Measurements from ENCODE around the gene UVSSA. TPM values are rescaled to one million over a fixed set of nuclear protein-coding genes. Genes with fewer than 3 reads are reported as not detected.
A peak's percentile ranks its signal among the peaks of the same experiment; 100 is the strongest.

The UVSSA gene
- total RNA-seq, 2 donors from 2014 or later: 50.4 to 61.6 TPM

DNA sequence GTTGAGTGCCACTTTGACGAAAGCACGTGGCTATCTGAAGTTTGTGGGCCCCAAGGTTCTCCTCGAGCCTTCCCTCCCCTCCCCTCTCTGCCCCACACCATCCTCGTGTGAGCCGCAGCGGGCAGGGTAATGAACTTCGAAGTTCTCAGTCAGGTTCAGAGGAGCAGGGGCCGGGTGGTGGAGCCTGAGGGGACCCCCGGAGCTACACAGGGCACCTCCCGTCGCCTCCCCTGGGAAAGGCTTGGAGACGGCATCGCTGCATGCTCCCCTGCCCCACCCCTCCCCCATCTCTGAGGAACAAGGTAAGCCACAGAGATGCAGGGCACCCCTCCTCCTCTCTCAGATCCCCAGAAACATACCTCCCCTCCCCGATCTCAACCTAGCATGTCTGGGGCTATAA, 62.1 kb downstream of the UVSSA start:
- TF ChIP-seq, protein P1, sequence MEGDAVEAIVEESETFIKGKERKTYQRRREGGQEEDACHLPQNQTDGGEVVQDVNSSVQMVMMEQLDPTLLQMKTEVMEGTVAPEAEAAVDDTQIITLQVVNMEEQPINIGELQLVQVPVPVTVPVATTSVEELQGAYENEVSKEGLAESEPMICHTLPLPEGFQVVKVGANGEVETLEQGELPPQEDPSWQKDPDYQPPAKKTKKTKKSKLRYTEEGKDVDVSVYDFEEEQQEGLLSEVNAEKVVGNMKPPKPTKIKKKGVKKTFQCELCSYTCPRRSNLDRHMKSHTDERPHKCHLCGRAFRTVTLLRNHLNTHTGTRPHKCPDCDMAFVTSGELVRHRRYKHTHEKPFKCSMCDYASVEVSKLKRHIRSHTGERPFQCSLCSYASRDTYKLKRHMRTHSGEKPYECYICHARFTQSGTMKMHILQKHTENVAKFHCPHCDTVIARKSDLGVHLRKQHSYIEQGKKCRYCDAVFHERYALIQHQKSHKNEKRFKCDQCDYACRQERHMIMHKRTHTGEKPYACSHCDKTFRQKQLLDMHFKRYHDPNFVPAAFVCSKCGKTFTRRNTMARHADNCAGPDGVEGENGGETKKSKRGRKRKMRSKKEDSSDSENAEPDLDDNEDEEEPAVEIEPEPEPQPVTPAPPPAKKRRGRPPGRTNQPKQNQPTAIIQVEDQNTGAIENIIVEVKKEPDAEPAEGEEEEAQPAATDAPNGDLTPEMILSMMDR (conservative IDR thresholded peaks at IDR 0.05): no peak
- Histone ChIP-seq H3K27me3 (ENCODE audit: control insufficient read depth, insufficient read depth, low read length, poor library complexity, severe bottlenecking) (peaks cover 99% of the 10 kb centered on the region), H3K27ac (ENCODE audit: low read depth, low read length) (no peak overlapping the region), H3K4me1 (ENCODE audit: control insufficient read depth, insufficient read depth, low read length) (no peaks in the 10 kb centered on the region), H3K36me3 (ENCODE audit: control insufficient read depth, insufficient read depth, low read length) (no peaks in the 10 kb centered on the region), H3K9me3 (ENCODE audit: control insufficient read depth, low read length) (no peaks in the 10 kb centered on the region), H3K9ac (ENCODE audit: extremely low read depth, low read length, poor library complexity, severe bottlenecking) (no peak overlapping the region), H3K4me3 (ENCODE audit: low read length) (no peak overlapping the region)
- Mint-ChIP-seq H3K4me1 (no peaks in the 10 kb centered on the region), H3K4me3 (no peak overlapping the region), H3K27me3 (ENCODE audit: insufficient read depth) (peaks cover 92% of the 10 kb centered on the region), H3K27ac (no peak overlapping the region), H3K36me3 (ENCODE audit: low read depth) (no peaks in the 10 kb centered on the region), H3K9me3 (peaks cover 9% of the 10 kb centered on the region)
- 64 to 89% methylated on average over 1 to 14 of the region's 14 CpGs for WGBS, 2 experiments (ENCODE audit: insufficient coverage in 1 of 2, insufficient read length in 1 of 2)
- no peak for DNase-seq

DNA sequence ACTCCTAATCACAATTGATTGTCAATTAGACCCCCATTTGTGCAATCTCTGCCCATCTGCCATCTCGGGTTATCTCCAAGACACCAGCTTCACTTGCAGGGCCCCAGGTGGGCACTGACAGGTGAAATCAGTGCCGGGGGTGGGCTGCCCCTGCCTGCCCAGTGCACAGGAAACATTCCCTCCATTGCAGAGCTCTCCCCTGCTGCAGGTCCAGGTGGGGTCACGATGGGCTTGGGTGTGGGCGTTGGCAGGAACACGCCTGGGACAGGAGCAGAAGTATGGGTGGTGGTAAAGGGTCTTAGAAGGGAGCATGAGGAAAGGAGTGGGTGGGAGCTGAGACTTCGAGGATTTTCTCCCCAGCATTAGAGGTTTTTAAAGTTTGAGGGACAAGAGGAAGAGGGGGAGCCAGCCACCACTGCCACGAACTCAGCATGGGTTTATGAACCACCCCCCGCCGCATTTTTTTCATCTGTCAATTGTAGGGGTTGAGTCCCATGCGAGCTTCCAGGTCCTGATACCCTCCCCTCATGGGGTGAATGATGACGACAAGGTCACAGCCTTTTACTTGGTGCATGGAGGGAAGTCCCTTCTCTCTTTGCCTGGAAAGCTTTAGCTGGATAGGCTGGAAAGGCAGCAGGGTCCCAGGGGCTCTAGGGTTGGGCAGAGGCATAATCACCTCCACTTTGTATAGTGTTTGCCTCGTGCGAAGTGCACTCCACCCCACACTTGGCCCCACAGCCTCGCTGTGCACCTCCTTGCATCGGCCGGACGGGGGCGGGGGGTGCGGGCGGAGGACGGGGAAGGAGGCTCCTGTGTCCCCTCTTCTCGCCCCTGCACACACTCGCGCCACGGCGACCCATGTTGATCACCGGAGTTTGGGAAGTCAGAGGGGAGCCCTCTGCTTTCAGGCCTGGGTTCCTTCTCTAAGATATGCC, 62.8 kb downstream of the UVSSA start:
- H3K4me3 Mint-ChIP-seq: no peak overlapping the region
- H3K9me3 Mint-ChIP-seq: peaks cover 9% of the 10 kb centered on the region
- H3K36me3 ChIP-seq (ENCODE audit: control insufficient read depth, insufficient read depth, low read length): no peaks in the 10 kb centered on the region
- H3K27ac Mint-ChIP-seq: no peak overlapping the region
- H3K36me3 Mint-ChIP-seq (ENCODE audit: low read depth): no peaks in the 10 kb centered on the region
- no peak overlapping the region for H3K9ac ChIP-seq (ENCODE audit: extremely low read depth, low read length, poor library complexity, severe bottlenecking)
- no peaks in the 10 kb centered on the region for H3K4me1 ChIP-seq (ENCODE audit: control insufficient read depth, insufficient read depth, low read length)
- H3K27me3 ChIP-seq (ENCODE audit: control insufficient read depth, insufficient read depth, low read length, poor library complexity, severe bottlenecking): peaks cover 93% of the 10 kb centered on the region
- no peaks in the 10 kb centered on the region for H3K4me1 Mint-ChIP-seq
- WGBS, 2 experiments (ENCODE audit: insufficient coverage in 1 of 2, insufficient read length in 1 of 2): 52 to 71% methylated on average over 8 to 27 of the region's 27 CpGs
- no peak overlapping the region for H3K4me3 ChIP-seq (ENCODE audit: low read length)
- TF ChIP-seq, protein P1 (conservative IDR thresholded peaks at IDR 0.05): no peak
- H3K27ac ChIP-seq (ENCODE audit: low read depth, low read length): no peak overlapping the region
- no peak for DNase-seq
- no peaks in the 10 kb centered on the region for H3K9me3 ChIP-seq (ENCODE audit: control insufficient read depth, low read length)
- H3K27me3 Mint-ChIP-seq (ENCODE audit: insufficient read depth): peaks cover 87% of the 10 kb centered on the region

DNA sequence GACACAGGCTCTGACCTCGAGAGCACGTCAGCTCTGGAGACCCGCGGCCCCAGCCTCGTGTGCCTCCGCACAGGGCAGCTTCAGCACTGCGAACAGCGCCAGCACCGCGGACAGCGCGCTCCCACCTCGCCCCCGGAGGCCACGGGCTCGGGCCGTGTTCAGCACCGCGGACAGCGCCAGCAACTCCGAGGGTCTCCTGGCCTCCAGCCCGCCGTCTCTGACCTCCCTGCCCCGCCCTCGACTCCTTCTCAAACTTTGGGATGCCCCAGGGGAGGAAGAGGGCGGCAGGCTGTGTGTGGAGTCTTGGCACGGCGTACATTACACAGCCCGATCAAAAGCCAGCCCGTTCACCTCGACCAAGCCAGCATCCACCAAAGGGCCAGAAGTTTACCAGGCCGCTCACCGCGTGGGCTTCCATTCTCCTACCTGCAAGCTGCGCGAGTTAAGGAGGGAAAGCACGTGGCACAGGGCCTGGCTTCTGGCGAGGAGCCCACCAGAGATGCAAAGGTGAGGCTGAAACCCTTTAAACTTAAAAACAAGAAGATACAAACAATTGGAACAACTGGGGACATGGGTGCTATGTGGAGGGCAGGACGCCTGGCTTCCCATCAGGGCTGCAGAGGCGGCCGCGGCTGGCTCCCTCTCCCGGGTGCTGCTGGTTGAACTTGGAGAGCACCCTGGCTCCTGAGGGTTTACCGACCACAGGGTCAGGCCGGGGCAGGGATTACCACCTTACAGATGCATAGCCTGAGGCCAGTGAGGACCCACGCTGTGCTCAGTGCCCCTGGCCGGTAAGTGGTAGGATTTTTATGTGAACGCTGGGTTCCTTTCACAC, 63.7 kb downstream of the UVSSA start:
- WGBS, 2 experiments (ENCODE audit: insufficient coverage in 1 of 2, insufficient read length in 1 of 2): 16 to 20% methylated on average over 36 to 48 of the region's 48 CpGs
- TF ChIP-seq, protein P1 (conservative IDR thresholded peaks at IDR 0.05): no peak
- H3K27ac ChIP-seq (ENCODE audit: low read depth, low read length): no peak overlapping the region
- no peak overlapping the region for H3K9ac ChIP-seq (ENCODE audit: extremely low read depth, low read length, poor library complexity, severe bottlenecking)
- peaks cover 87% of the 10 kb centered on the region for H3K27me3 ChIP-seq (ENCODE audit: control insufficient read depth, insufficient read depth, low read length, poor library complexity, severe bottlenecking)
- DNase-seq: peak; percentile 97
- no peak overlapping the region for H3K27ac Mint-ChIP-seq
- H3K4me1 Mint-ChIP-seq: no peaks in the 10 kb centered on the region
- no peaks in the 10 kb centered on the region for H3K36me3 ChIP-seq (ENCODE audit: control insufficient read depth, insufficient read depth, low read length)
- H3K9me3 ChIP-seq (ENCODE audit: control insufficient read depth, low read length): no peaks in the 10 kb centered on the region
- no peaks in the 10 kb centered on the region for H3K36me3 Mint-ChIP-seq (ENCODE audit: low read depth)
- peaks cover 84% of the 10 kb centered on the region for H3K27me3 Mint-ChIP-seq (ENCODE audit: insufficient read depth)
- no peak overlapping the region for H3K4me3 Mint-ChIP-seq
- H3K4me3 ChIP-seq (ENCODE audit: low read length): no peak overlapping the region
- H3K4me1 ChIP-seq (ENCODE audit: control insufficient read depth, insufficient read depth, low read length): no peaks in the 10 kb centered on the region
- peaks cover 4% of the 10 kb centered on the region for H3K9me3 Mint-ChIP-seq
